Measurements from ENCODE around the gene RBBP9. TPM values are rescaled to one million over a fixed set of nuclear protein-coding genes. Genes with fewer than 3 reads are reported as not detected.

The RBBP9 gene
- total RNA-seq, 2 experiments from 2014 or later: 8.7 to 11.7 TPM

GRCh38 chr20:18514127-18514526 lies 17.1 kb upstream of the RBBP9 start:
- Histone ChIP-seq H3K4me3 (ENCODE audit: low read depth, low read length, poor library complexity, severe bottlenecking) (no peak overlapping the region), H3K27ac (ENCODE audit: low read depth, low read length, poor library complexity, severe bottlenecking) (no peak overlapping the region), H2AFZ (ENCODE audit: low read length) (no peak overlapping the region), H3K36me3 (ENCODE audit: insufficient read depth, low read length) (peaks cover 68% of the 10 kb centered on the region), H4K20me1 (ENCODE audit: insufficient read depth, low read length) (no peaks in the 10 kb centered on the region), H3K4me1 (ENCODE audit: insufficient read depth, low read length, poor library complexity, severe bottlenecking) (peaks cover 1% of the 10 kb centered on the region), H3K4me2 (ENCODE audit: low read length) (no peak overlapping the region), H3K9me3 (ENCODE audit: low read length) (no peaks in the 10 kb centered on the region), H3K9me2 (ENCODE audit: insufficient read depth, low read length) (no peaks in the 10 kb centered on the region), H3K79me2 (ENCODE audit: insufficient read depth, low read depth, low read length) (peaks cover 3% of the 10 kb centered on the region; the same call in 1 of the 2 replicates)
- intact Hi-C loops (cut with micrococcal nuclease; ENCODE audit: unreplicated experiment): no loop called here
- no peak for DNase-seq (ENCODE audit: low spot score)
- ChIA-PET POLR2A (no interaction called here), CTCF (ENCODE audit: unreplicated experiment) (no interaction called here)
- TF ChIP-seq EZH2phosphoT487 (IDR thresholded peaks at IDR 0.05; ENCODE audit: borderline replicate concordance, low read depth, low read length) (no peak), CTCF (conservative IDR thresholded peaks at IDR 0.05; ENCODE audit: low read length) (no peak)
- BruUV-seq (replicated peaks): no TSS peak

- no peak overlapping the region for H3K27ac ChIP-seq (ENCODE audit: low read depth, low read length, poor library complexity, severe bottlenecking)
- H3K79me2 ChIP-seq (ENCODE audit: insufficient read depth, low read depth, low read length): peaks cover 12% of the 10 kb centered on the region; the same call in 1 of the 2 replicates
- no peaks in the 10 kb centered on the region for H4K20me1 ChIP-seq (ENCODE audit: insufficient read depth, low read length)
- intact Hi-C loops (cut with micrococcal nuclease; ENCODE audit: unreplicated experiment): no loop called here
- H3K36me3 ChIP-seq (ENCODE audit: insufficient read depth, low read length): peaks cover 68% of the 10 kb centered on the region
- peaks cover 6% of the 10 kb centered on the region for H3K4me1 ChIP-seq (ENCODE audit: insufficient read depth, low read length, poor library complexity, severe bottlenecking)
- no peak overlapping the region for H3K4me2 ChIP-seq (ENCODE audit: low read length)
- no peak overlapping the region for H2AFZ ChIP-seq (ENCODE audit: low read length)
- no peak overlapping the region for H3K4me3 ChIP-seq (ENCODE audit: low read depth, low read length, poor library complexity, severe bottlenecking)
- no TSS peak for BruUV-seq (replicated peaks)
- no peaks in the 10 kb centered on the region for H3K9me3 ChIP-seq (ENCODE audit: low read length)
- ChIA-PET POLR2A (interaction anchor here (0.6 to 1.6 kb wide), 5 partner anchors 16 to 1856 kb away, joined by 3 to 5 read pairs (median 3); partner anchors contain the start of gene RBBP9), CTCF (ENCODE audit: unreplicated experiment) (no interaction called here)
- no peaks in the 10 kb centered on the region for H3K9me2 ChIP-seq (ENCODE audit: insufficient read depth, low read length)
- TF ChIP-seq CTCF (conservative IDR thresholded peaks at IDR 0.05; ENCODE audit: low read length) (no peak), EZH2phosphoT487 (IDR thresholded peaks at IDR 0.05; ENCODE audit: borderline replicate concordance, low read depth, low read length) (no peak)
- no peak for DNase-seq (ENCODE audit: low spot score)
These were observed 16.2 kb upstream of the RBBP9 start for GRCh38 chr20:18513208-18513607.

- intact Hi-C loops (cut with micrococcal nuclease; ENCODE audit: unreplicated experiment): no loop called here
- POLR2A ChIA-PET: no interaction called here
These were observed 14.5 kb upstream of the RBBP9 start for GRCh38 chr20:18511571-18511970.

More at GRCh38 chr20:18511571-18511970, 14.5 kb upstream of the RBBP9 start:
- Histone ChIP-seq H3K9me3 (ENCODE audit: low read length) (no peaks in the 10 kb centered on the region), H2AFZ (ENCODE audit: low read length) (no peak overlapping the region), H3K4me1 (ENCODE audit: insufficient read depth, low read length, poor library complexity, severe bottlenecking) (peaks cover 10% of the 10 kb centered on the region), H3K79me2 (ENCODE audit: insufficient read depth, low read depth, low read length) (peaks cover 16% of the 10 kb centered on the region; the same call in 1 of the 2 replicates), H3K9me2 (ENCODE audit: insufficient read depth, low read length) (no peaks in the 10 kb centered on the region), H4K20me1 (ENCODE audit: insufficient read depth, low read length) (no peaks in the 10 kb centered on the region), H3K27ac (ENCODE audit: low read depth, low read length, poor library complexity, severe bottlenecking) (no peak overlapping the region), H3K4me2 (ENCODE audit: low read length) (no peak overlapping the region), H3K36me3 (ENCODE audit: insufficient read depth, low read length) (peaks cover 58% of the 10 kb centered on the region), H3K4me3 (ENCODE audit: low read depth, low read length, poor library complexity, severe bottlenecking) (no peak overlapping the region)
- BruUV-seq (replicated peaks): no TSS peak
- DNase-seq (ENCODE audit: low spot score): no peak
- CTCF ChIA-PET (ENCODE audit: unreplicated experiment): no interaction called here
- no peak for TF ChIP-seq CTCF (conservative IDR thresholded peaks at IDR 0.05; ENCODE audit: low read length)
- TF ChIP-seq EZH2phosphoT487 (IDR thresholded peaks at IDR 0.05; ENCODE audit: borderline replicate concordance, low read depth, low read length): no peak
